Erythroblast (primary cell): Measurements from ENCODE around the gene WNT6.

ENCODE experiments used
- GATA1 ChIP-seq: IDR thresholded peaks from 2 replicates; pipeline ENCODE4 v1.6.1; 2011; ENCODE audit warnings: low read depth, mild to moderate bottlenecking, control low read depth, low read length, moderate library complexity
- POLR2A ChIP-seq: IDR thresholded peaks from 2 replicates; pipeline ENCODE4 v1.6.1; 2011; ENCODE audit warnings: mild to moderate bottlenecking, low read length

GRCh38 chr2:218898109-218898878, 38.7 kb downstream of the WNT6 start:
- TF ChIP-seq POLR2A (no peak), GATA1 (no peak)
